Endothelial cell of umbilical vein (primary cell): ENCODE data around the gene EPB41L4B. TPM values are rescaled to one million over a fixed set of nuclear protein-coding genes. Genes with fewer than 3 reads are reported as not detected.

ENCODE experiments used
- BruUV-seq: library from RNA; stranded (reverse); fragments of 400-500 nt; replicated peaks from 2 replicates; lab custom pipeline; 2021; lab: Mats Ljungman, UMichigan
- CTCF ChIA-PET: fragments of 300-600, 350-600 bp; sonication (Branson Sonifier 250); formaldehyde crosslinking; loops from one replicate; lab custom pipeline; 2021; ENCODE audit warnings: antibody characterized with exemption, inconsistent platforms; lab: Charles Lee
- POLR2A ChIA-PET: fragments of 300-600, 350-600 bp; sonication (Branson Sonifier 250); formaldehyde crosslinking; loops from one replicate; lab custom pipeline; 2021; ENCODE audit warnings: antibody characterized with exemption, inconsistent platforms; lab: Charles Lee
- DNase-seq: peaks from one replicate; pipeline ENCODE4 v3.0.0-alpha.2; 2011; ENCODE audit warnings: low read depth, low spot score
- FAIRE-seq: peaks from 2 replicates; lab custom pipeline; 2011; peaks lifted over from hg19 to GRCh38; lab: Jason Lieb, UNC
- H2AFZ ChIP-seq: 2 replicates; pipeline ENCODE4 v1.6.0; 2012; ENCODE audit warnings: low read depth, low read length, control low read depth, inconsistent platforms
- H3K27ac ChIP-seq: 2 replicates; pipeline ENCODE4 v1.5.1; 2011; ENCODE audit warnings: low read depth, mild to moderate bottlenecking, control low read depth, low read length, moderate library complexity; ENCODE audit not compliant: insufficient read depth
- H3K27me3 ChIP-seq, 2 experiments: 2 replicates each; pipeline versions ENCODE4 v1.6.0 to v1.6.1; 2011; ENCODE audit warnings: low read length in 2 of 2, mixed read lengths in 1 of 2; ENCODE audit not compliant: control insufficient read depth in 2 of 2, insufficient read depth in 2 of 2
- H3K36me3 ChIP-seq, 2 experiments: 2 replicates in 1 of 2; 3 replicates in 1 of 2; pipeline ENCODE4 v1.5.1; 2011; ENCODE audit warnings: low read length in 2 of 2, mild to moderate bottlenecking in 1 of 2, moderate library complexity in 1 of 2; ENCODE audit not compliant: control insufficient read depth in 2 of 2, insufficient read depth in 2 of 2; ENCODE audit errors: extremely low read depth in 1 of 2
- H3K4me1 ChIP-seq: 3 replicates; pipeline ENCODE4 v1.5.1; 2011; ENCODE audit warnings: mild to moderate bottlenecking, low read length; ENCODE audit not compliant: control insufficient read depth, insufficient read depth; ENCODE audit errors: extremely low read depth
- H3K4me2 ChIP-seq: 2 replicates; pipeline ENCODE4 v1.6.1; 2011; ENCODE audit warnings: low read length, control low read depth, mixed read lengths; ENCODE audit not compliant: insufficient read depth
- H3K4me3 ChIP-seq, 3 experiments: fragments of 200-600 bp in 1 of 3; sonication (generic), shearing (Covaris generic) in 1 of 3; replicated peaks in 1 of 3; 2 replicates each; pipeline ENCODE4 v1.5.1; 2011 to 2016; ENCODE audit warnings: control low read depth in 3 of 3, low read length in 3 of 3, mild to moderate bottlenecking in 2 of 3, inconsistent platforms in 1 of 3, low read depth in 1 of 3, moderate library complexity in 1 of 3; ENCODE audit not compliant: insufficient read depth in 1 of 3
- H3K79me2 ChIP-seq: 2 replicates; pipeline ENCODE4 v1.6.0; 2012; ENCODE audit warnings: low read length, inconsistent platforms; ENCODE audit not compliant: control insufficient read depth, insufficient read depth
- H3K9ac ChIP-seq: replicated peaks from 2 replicates; pipeline ENCODE3; 2011; ENCODE audit warnings: low read length, control low read depth; ENCODE audit not compliant: insufficient read depth; ENCODE audit errors: extremely low read depth
- H3K9me1 ChIP-seq: replicated peaks from 3 replicates; pipeline ENCODE4 v1.6.0; 2011; ENCODE audit warnings: mild to moderate bottlenecking, low read length; ENCODE audit not compliant: control insufficient read depth, insufficient read depth; ENCODE audit errors: extremely low read depth
- H3K9me3 ChIP-seq: replicated peaks from 2 replicates; pipeline ENCODE4 v1.5.1; 2012; ENCODE audit warnings: low read length, inconsistent platforms; ENCODE audit not compliant: control insufficient read depth, insufficient read depth
- H4K20me1 ChIP-seq: replicated peaks from 2 replicates; pipeline ENCODE3; 2011; ENCODE audit warnings: mild to moderate bottlenecking, low read length; ENCODE audit not compliant: control insufficient read depth, insufficient read depth; ENCODE audit errors: extremely low read depth
- EZH2 ChIP-seq: IDR thresholded peaks from 2 replicates; pipeline ENCODE4 v1.6.1; 2012; ENCODE audit warnings: borderline replicate concordance, low read depth, mild to moderate bottlenecking, moderate library complexity, low read length, inconsistent platforms; ENCODE audit not compliant: severe bottlenecking
- FOS ChIP-seq: IDR thresholded peaks from 2 replicates; pipeline ENCODE4 v1.6.1; 2011; ENCODE audit warnings: mild to moderate bottlenecking, low read length, moderate library complexity, borderline replicate concordance; ENCODE audit not compliant: insufficient read depth
- GATA2 ChIP-seq: IDR thresholded peaks from 2 replicates; pipeline ENCODE4 v1.7.0; 2011; ENCODE audit warnings: low read depth, mild to moderate bottlenecking, moderate library complexity, mixed read lengths, low read length; ENCODE audit not compliant: insufficient read length, insufficient read depth
- JUN ChIP-seq: IDR thresholded peaks from 2 replicates; pipeline ENCODE4 v1.6.1; 2011; ENCODE audit warnings: borderline replicate concordance, low read depth; ENCODE audit not compliant: insufficient read length, insufficient read depth
- MYC ChIP-seq: IDR thresholded peaks from one replicate; pipeline ENCODE4 v1.6.1; 2011; ENCODE audit warnings: mild to moderate bottlenecking, low read depth, low read length
- POLR2A ChIP-seq: IDR thresholded peaks from 2 replicates; pipeline ENCODE4 v1.6.1; 2012; ENCODE audit warnings: low read depth, mild to moderate bottlenecking, control low read depth, low read length
- POLR2AphosphoS5 ChIP-seq: IDR thresholded peaks from 2 replicates; pipeline ENCODE4 v1.6.1; 2012; ENCODE audit warnings: low read depth, mild to moderate bottlenecking, control low read depth, low read length, moderate library complexity; ENCODE audit not compliant: insufficient read depth
- dilution Hi-C: fragments of 300-500 bp; cut with MboI; formaldehyde crosslinking; loops from one replicate; pipeline ENCODE4 v1.15.0; 2019; ENCODE audit warnings: low sequenced_read_pairs; ENCODE audit not compliant: extremely low pct_ligation_motif_present
- intact Hi-C: fragments of 100-400 bp; cut with micrococcal nuclease; formaldehyde crosslinking; loops from one replicate; pipeline ENCODE4 v1.10.0; 2022
- polyA plus RNA-seq, 4 experiments: library from polyadenylated mRNA; depleted of rRNA in 3 of 4; stranded (reverse) in 3 of 4; unstranded in 1 of 4; fragments of >200 nt; gene quantifications; 2 replicates each; pipeline versions ENCODE4 v1.2.1 to v1.2.3, GENCODE V29; 2011 to 2012; ENCODE audit warnings: missing spikeins in 1 of 4
- total RNA-seq: library from RNA; stranded (reverse); gene quantifications from 2 replicates; pipeline ENCODE4 v1.2.3, GENCODE V29; 2021
- TF ChIP-seq, protein P1 (sequence below), 2 donors: IDR thresholded peaks; 1 replicate in 1 of 2; 2 replicates in 1 of 2; pipeline ENCODE4 v1.5.1; 2011; ENCODE audit warnings: low read length in 2 of 2, mild to moderate bottlenecking in 2 of 2, moderate library complexity in 2 of 2, control low read depth in 1 of 2, inconsistent platforms in 1 of 2, low read depth in 1 of 2; ENCODE audit not compliant: insufficient read depth in 1 of 2; ENCODE audit errors: extremely low read depth in 1 of 2
- TF ChIP-seq, protein P2 (sequence below): IDR thresholded peaks from 2 replicates; pipeline ENCODE4 v1.6.1; 2011; ENCODE audit not compliant: insufficient read depth, insufficient read length

EPB41L4B gene
- total and polyA plus RNA-seq, 2 donors (not counting 3 experiments of a cell fraction or from before 2014, with no cell fraction given) = 0.10 to 0.15 TPM

DNA sequence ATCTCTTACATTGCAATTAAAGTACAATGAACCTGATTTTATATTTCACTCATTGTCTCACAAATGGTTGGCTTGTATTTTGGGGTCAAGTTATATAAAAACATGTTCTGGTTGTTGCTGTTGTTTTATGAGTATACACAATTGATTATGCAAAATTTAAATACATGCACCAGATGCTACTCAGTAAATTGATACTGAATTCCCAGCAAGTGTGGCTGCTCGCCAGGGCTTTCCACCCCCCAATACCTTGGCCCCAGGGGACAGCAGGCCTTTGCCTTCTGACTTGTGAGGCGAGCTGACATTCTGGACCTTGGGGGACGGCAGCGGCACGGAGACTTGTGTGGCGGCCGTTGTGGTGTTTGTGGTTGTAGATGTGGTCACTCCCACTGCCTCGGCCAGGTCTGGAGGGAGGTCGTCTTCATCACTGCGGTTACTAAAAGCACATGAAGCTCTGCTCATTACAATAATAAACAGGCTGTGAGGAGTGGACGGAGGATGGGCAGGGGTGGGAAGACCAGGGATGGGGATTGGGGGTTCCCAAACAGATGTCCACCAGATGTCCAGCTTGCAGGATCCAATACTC is 126.8 kb downstream of the EPB41L4B start:
- H2AFZ ChIP-seq = no peak overlapping the region
- ChIA-PET CTCF (interaction anchor here (0.8 to 3.1 kb wide), 2 partner anchors 11 to 112 kb away, joined by 4 to 18 read pairs; no protein-coding TSS in a partner anchor), POLR2A (no interaction called here)
- H3K9me1 ChIP-seq = no peaks in the 10 kb centered on the region
- FAIRE-seq (no peak), DNase-seq (no peak)
- no peak overlapping the region for H3K4me3 ChIP-seq
- peaks cover 0 to 2% of the 10 kb centered on the region in 2 experiments for H3K27me3 ChIP-seq
- H3K4me2 ChIP-seq = no peak overlapping the region
- intact Hi-C loops = no loop called here
- no peaks in the 10 kb centered on the region for H4K20me1 ChIP-seq
- H3K9me3 ChIP-seq = no peaks in the 10 kb centered on the region
- no peak for TF ChIP-seq GATA2
- no peak for TF ChIP-seq POLR2A
- TF ChIP-seq, protein P1, sequence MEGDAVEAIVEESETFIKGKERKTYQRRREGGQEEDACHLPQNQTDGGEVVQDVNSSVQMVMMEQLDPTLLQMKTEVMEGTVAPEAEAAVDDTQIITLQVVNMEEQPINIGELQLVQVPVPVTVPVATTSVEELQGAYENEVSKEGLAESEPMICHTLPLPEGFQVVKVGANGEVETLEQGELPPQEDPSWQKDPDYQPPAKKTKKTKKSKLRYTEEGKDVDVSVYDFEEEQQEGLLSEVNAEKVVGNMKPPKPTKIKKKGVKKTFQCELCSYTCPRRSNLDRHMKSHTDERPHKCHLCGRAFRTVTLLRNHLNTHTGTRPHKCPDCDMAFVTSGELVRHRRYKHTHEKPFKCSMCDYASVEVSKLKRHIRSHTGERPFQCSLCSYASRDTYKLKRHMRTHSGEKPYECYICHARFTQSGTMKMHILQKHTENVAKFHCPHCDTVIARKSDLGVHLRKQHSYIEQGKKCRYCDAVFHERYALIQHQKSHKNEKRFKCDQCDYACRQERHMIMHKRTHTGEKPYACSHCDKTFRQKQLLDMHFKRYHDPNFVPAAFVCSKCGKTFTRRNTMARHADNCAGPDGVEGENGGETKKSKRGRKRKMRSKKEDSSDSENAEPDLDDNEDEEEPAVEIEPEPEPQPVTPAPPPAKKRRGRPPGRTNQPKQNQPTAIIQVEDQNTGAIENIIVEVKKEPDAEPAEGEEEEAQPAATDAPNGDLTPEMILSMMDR (IDR thresholded peaks at IDR 0.05; ENCODE audit: extremely low read depth in 1 of 2, insufficient read depth in 1 of 2, low read depth in 1 of 2, low read length in 2 of 2) = no peak
- TF ChIP-seq JUN = no peak
- TF ChIP-seq MYC = no peak
- no peak for TF ChIP-seq POLR2AphosphoS5
- no peak for TF ChIP-seq EZH2
- no peak for TF ChIP-seq FOS
- TF ChIP-seq, protein P2, sequence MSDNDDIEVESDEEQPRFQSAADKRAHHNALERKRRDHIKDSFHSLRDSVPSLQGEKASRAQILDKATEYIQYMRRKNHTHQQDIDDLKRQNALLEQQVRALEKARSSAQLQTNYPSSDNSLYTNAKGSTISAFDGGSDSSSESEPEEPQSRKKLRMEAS = no peak
- H3K9ac ChIP-seq = no peak overlapping the region
- H3K4me1 ChIP-seq = no peaks in the 10 kb centered on the region
- H3K36me3 ChIP-seq = no peaks in the 10 kb centered on the region
- H3K27ac ChIP-seq = no peak overlapping the region
- dilution Hi-C loops = no loop called here
- BruUV-seq = no TSS peak
- no peaks in the 10 kb centered on the region for H3K79me2 ChIP-seq
